GM19193 (cell line): Measurements from ENCODE around the gene GPR135.

Experiments
- POLR2A ChIP-seq: IDR thresholded peaks from 4 replicates; pipeline ENCODE4 v1.6.1; 2011; ENCODE audit not compliant: insufficient read depth, insufficient read length; ENCODE audit errors: extremely low read depth

Gene GPR135

GRCh38 chr14:59483363-59483762 is 18.2 kb upstream of the GPR135 start:
- no peak for TF ChIP-seq POLR2A

- TF ChIP-seq POLR2A, result no peak
These were observed 17.6 kb upstream of the GPR135 start for GRCh38 chr14:59482541-59483331.

- TF ChIP-seq POLR2A, result no peak
These were observed 16.8 kb upstream of the GPR135 start for GRCh38 chr14:59481871-59482540.

GRCh38 chr14:59481407-59481806 is 16.2 kb upstream of the GPR135 start:
- TF ChIP-seq POLR2A, result no peak

- no peak for TF ChIP-seq POLR2A
These were observed 15.0 kb upstream of the GPR135 start for GRCh38 chr14:59480166-59480565.

- TF ChIP-seq POLR2A, result no peak
These were observed 13.4 kb upstream of the GPR135 start for GRCh38 chr14:59478540-59478939.

- TF ChIP-seq POLR2A, result no peak
These were observed 10.5 kb upstream of the GPR135 start for GRCh38 chr14:59475709-59476108.

GRCh38 chr14:59474172-59474571 is 9.0 kb upstream of the GPR135 start:
- TF ChIP-seq POLR2A, result no peak

GRCh38 chr14:59464486-59465315 is 479 bp downstream of the GPR135 start:
- TF ChIP-seq POLR2A, result no peak

- no peak for TF ChIP-seq POLR2A
These were observed 1.2 kb downstream of the GPR135 start for GRCh38 chr14:59463787-59464485.

- TF ChIP-seq POLR2A, result no peak
These were observed 3.3 kb downstream of the GPR135 start for GRCh38 chr14:59461891-59462290.

GRCh38 chr14:59460378-59460777 is 4.8 kb downstream of the GPR135 start:
- no peak for TF ChIP-seq POLR2A

GRCh38 chr14:59458486-59458885 is 6.7 kb downstream of the GPR135 start:
- TF ChIP-seq POLR2A, result no peak

GRCh38 chr14:59455411-59455810 is 9.8 kb downstream of the GPR135 start:
- TF ChIP-seq POLR2A, result no peak

GRCh38 chr14:59454139-59454538 is 11.0 kb downstream of the GPR135 start:
- no peak for TF ChIP-seq POLR2A
